NCI-H2107 (cell line): ENCODE measurements around the gene RALA.

Experiments
- DNase-seq: peaks from one replicate; lab custom pipeline; 2025; lab: John Stamatoyannopoulos, UW

The RALA gene

DNA sequence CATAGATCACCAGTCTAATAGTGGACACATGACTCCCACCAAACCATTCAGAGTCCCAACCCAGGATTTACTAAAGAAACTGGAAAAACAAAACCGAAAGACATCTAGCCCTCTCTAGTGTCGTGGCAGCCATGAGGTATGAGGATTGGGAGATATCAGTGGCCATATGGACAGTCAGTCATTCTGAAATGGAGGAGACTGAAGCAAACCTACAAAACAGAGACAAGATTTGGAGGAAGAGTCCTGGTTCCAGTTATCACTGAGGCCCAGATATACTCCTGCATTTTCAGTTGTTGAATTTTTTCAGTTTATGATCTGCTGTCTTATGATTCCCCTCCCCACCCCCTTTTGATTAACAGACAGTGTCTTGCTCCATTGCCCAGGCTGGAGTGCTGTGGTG is 9.1 kb upstream of the RALA start:
- DNase-seq = no peak

DNA sequence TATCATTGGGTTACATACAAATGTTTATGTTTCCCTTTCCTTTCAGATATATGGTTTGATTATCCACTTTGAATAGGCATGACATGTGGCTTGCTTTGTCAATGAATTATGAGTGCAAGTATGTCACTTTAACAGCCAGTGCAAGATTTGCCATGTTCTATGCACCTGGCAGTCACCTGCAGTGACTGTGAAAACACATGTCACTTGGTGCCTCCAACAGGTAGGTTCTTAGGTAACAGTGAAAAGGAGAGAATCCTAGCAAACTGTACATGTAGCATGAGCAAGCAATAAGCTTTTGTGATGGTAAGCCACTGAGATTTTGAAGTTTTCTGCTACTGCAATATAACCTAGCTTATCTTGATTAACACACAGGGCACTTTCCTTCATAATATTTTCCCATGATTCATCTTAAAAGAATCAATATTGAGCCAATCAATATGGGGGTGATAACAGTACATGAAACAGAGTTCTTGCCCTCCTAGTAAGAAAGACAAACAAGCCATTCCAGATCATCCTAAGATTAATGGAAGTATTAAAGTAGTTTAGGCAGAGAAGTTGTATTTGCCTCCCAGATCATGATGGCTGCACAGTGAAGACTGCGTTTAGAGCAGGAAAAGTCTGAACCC is 7.9 kb upstream of the RALA start:
- DNase-seq = no peak

DNA sequence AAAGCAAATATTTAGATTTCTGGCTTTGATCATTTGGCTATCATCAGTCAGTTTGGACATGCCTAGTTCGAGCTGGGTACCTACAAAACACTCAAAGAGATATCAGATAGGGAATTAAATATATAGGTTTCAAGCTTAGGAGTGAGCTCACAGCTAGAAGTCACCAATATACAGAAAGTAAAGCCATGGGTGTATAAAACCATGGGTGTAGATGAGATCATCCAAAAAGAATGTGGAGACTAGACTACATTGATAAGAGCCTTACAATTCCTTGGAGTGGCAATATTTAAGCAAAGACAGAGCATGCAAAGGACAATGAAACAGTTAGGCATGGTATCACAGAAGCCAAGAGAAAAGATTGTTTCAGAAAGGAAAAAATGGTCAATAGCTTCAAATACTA is 7.2 kb upstream of the RALA start:
- no peak for DNase-seq

DNA sequence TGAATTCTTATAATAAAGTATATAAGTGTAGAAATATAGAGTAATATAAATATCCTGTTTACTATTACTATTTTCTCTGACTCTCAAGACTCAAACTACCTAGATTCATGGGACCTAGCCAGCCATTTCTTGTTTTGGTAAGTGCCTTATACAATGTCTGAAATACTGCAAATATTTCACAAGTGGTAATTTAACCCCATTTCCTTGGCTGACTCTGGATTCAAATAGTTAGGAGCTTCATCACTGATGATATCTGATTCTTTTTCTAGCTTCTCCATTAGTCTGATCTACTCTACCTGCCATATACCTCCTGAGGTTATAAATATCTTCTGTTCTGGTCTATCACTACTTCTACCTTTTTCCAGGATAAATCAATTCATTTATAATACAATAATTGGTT is 6.4 kb upstream of the RALA start:
- no peak for DNase-seq

DNA sequence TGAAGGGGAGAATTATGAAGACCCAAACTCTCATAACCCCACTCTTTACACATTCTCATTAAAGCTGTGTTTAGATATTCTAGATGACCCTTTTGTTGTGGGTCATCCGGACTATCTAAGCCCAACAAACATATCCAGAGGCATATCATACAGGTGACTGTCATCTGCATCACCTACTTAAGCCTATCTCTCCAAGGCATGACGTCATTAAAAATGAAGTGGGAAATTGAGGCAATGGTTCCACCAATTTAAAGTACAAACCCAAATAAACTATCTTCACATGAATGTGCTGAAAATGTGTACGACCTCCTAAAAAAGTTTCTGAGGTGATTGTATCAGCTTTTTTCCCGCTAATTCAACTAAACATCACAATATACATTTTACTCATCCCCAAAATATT is 4.5 kb upstream of the RALA start:
- DNase-seq = no peak

DNA sequence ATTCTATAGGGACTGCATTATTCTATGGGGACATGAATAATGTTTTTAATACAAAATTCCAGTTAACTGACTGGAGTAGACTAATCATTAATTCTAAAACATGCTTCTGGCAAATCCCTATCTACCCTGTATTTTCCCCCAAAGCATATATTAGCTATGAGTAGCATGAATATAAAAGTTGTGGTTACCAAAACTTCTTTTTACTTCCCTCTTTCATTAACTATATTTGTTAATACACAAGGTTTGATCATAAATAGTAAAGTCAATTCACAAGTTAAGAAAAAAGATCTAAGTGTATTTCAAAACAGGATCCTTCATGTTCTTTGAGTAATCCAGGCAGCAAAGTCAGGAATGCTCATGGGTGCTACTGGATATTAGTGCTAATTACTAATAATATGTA is 2.9 kb upstream of the RALA start:
- DNase-seq = no peak

DNA sequence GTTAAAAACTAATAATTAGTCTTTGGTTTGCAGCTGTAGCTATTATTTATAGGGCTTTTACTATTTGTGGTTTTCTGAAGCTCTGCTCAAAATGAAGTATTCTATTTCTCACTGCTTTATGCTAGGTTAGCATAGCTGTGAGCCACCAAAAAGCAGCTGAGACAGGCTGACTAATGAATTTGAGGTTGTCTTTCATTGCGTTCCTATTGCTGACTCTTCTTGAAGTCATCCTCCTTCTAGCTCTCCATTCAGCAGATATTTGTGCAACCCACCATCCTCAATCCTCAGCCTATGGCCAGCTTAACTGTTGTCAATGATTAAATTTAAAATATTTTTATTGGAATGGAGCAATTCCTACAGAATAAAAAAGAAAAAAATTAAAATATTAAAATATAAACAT is 2.1 kb upstream of the RALA start:
- DNase-seq = no peak

DNA sequence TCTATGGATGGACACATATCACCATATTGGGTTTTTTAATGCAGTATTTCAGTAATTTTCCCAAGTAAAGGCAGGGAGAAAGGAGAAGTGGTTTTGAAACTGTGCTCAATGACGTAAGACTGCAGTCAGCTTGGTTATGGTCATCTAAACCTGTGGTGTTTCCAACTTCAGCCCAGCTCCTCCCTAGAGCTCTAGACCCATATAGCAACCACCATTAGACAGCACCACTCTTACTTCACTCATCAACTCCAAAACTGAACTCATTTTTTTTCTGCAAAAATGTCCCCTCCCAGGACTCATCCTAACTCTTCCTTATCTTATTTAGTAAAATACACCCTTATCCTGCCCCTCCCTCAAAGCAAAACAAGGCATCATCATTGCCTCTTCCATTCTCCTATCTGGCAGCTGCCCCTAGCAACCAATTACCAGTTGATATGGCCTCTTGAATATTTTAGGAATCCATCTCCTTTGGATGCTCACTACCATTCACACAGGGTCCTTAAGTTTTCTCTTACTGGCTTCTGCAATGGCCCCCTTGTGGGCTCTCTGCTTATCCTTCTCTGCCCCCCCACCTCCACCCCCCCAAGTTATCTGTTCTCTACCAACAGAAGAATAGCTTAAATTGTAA is 1.5 kb upstream of the RALA start:
- no peak for DNase-seq

DNA sequence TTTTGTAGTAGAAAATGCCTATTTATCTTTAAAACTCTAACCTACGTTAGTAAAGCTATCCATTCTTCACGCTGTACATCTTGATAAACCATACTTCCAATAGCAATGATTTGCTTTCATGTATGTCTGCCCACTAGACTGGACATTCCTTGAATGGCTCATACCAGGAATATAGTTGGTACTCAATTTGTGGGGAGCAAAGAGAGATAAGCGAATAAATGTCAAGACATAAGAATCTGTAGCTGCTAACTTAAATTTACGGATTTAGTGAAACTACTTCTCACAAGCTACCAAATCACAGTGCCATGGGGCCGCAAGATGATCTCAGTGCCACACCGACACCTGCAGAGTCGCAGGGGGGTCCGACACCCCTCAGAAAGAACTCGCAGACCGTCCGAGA is 763 bp upstream of the RALA start:
- DNase-seq = no peak

DNA sequence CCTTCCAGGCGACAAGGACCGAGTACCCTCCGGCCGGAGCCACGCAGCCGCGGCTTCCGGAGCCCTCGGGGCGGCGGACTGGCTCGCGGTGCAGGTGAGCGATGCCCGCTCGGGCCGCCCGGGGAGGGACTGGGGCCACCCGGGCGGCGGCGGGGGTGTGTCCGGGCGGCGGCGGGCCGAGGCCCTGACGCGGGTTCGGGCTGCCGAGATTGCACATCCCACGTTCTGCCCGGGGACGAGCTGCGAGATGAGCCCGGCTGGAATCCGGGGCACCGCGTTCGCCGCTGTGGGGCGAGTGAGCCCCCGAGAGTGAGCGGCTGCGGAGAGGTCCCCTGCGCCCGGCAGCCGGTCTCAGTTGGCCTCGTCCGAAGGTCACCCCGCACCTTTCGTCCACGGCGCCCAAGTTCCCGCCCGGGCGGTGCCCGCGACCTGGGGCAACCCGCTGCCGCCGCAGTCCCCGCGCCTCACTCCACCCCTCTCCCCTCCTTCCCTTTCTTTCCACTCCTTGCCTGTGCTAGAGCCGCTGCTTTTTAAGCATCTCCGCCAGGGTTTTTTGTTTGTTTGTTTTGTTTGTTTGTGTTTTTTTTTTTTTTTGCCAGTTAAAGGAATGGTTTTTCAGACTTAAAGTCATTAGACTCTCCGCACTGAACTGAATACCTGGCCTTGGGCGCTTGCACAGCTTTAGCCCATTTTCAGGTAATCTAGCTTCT is 515 bp downstream of the RALA start:
- no peak for DNase-seq

DNA sequence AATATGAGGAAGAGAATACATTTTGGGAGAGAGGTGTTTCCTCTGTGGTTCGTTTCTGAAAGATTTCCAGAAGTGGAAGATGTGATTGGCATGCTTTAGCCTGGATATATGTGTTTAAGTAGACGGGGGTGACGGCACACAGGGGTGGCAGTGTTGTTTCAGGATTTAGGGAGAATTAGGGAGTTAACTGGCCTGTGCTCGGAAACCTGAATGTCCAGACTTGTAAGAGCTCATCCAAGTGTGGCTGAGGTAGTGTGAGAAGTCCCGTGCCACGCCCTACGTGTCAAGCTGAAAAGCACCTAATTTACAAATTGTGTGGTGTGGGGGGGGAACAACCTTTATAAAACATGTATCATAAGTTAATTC is 1.1 kb downstream of the RALA start:
- DNase-seq = no peak

DNA sequence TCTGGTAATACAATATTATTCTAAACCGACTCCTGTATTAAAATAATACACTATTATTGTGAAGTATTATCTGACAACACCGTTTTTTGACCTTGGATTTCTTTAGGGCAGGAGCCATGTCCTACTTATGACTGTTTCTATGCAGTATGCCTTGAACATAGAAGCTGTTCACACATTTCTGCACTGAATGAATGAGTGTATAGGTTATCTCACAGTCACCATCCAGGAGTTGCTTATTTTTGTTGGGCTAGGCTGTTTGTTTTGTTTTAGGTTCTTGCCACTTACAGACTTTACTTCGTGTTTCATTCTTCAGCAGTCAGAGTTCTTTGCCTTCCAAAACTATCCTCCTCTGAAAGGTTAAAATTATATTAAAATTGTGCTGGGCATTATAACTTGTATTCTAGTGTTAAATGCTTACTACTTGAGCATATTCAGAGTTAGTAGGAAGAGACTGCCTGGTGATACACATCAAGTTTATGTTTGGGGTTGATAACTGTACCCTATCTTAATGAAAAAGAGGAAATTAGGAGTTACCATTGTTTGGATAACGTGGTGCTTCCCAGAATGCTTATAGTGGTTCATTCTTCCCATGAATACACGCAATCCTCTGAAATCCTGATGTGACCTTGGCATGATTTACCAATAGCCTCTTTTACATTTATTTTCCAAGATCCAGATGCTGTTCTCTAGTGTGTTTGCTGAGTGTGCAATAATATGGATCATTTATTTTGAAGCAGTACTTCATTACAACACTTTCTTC is 1.7 kb downstream of the RALA start:
- DNase-seq = no peak

DNA sequence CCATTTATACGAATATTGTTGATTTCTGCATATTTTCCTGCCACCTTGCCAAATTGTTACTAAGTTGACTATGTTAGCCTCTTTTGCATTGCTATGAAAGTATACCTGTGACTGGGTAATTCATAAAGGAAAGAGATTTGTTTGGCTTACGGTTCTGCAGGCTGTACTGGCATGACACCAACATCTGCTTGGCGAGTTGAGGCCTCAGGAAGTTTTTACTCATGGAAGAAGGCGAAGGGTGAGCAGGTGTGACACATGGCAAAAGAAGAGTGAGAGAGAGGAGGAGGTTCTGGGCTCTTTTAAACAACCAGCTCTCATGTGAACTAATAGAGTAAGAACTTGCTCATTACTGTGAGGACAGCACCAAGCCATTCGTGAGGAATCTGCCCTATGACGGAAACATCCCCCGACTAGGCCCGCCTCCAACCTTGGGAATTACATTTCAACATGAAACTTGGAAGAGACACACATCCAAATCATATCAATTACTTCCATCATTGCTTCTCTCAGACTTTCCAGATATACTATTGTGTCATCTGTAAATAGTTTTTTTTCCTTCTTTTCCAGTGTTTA is 8.4 kb downstream of the RALA start:
- no peak for DNase-seq

DNA sequence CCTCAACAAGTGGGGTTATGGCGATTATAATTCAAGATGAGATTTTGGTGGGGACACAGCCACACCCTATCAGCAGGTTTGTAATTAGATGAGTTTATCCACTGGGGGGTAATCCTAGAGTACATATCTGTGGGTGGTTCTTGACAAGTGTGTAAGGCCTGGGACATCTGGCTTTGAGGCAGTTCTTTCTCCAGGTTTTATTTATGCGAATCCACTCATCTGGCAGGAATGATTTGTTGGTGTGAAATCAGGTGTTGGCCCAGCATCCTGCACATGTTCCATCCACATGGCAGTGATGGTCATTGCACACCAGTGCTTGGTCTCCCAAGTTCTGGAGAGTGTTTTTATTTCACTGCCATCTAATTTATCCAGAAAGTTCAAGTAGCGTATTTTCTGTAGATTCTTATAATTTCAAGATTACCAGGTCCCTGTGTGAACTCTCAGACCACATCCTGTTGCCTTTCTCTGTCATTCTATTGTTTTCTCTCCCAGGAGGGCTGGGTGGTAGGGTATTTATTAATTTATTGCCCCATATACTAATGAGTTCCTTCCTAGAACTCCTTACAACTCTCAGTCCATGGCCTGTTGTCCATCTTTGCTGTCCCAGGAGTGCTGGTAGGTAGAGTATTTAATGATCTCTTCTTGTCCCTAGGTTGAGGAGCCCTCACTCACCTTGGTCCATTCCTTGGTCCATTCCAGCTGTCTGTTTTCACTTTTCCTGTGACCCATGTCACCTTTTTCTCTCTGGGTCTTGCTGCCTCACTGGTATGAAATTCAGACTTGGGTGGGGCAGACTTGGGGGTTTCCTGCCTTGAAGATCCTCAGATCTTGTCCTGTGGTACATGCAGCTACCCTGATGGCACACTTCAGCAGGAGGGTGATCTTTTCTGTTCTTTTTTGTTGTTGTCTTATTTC is 10.4 kb downstream of the RALA start:
- no peak for DNase-seq

DNA sequence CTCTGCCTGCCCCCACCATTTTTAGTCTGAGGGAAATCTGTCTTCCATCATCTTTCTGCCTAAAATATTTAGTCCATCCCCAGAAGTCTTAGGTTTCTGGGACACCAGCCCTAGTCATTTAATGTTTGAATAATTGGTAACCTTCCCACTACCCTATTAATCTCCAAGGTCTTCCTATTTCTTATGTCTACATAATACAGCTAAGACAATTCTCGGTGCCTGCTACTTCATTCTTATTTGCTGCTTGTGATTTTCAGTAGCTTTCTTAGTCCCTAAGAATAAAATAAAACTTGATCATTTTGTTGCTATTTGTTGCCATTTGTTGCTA is 11.1 kb downstream of the RALA start:
- no peak for DNase-seq

DNA sequence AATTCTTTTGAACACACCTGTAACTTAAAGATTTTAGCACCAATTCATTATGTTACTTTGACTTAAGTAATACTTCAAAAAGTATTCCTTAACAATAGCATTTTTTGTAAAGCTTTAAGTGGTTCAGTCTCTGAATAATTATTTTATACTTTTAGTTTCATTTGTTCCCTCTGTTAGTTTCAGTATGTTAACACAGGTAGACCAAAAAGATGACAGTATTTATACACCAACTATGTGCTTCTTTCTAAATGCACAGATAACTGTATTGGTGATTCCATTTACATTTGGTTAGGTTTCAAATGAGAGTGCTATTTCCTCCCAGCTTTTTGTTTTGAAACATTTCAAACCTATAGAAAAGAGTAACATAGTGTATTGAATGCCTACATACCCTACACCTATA is 14.0 kb downstream of the RALA start:
- DNase-seq = no peak

DNA sequence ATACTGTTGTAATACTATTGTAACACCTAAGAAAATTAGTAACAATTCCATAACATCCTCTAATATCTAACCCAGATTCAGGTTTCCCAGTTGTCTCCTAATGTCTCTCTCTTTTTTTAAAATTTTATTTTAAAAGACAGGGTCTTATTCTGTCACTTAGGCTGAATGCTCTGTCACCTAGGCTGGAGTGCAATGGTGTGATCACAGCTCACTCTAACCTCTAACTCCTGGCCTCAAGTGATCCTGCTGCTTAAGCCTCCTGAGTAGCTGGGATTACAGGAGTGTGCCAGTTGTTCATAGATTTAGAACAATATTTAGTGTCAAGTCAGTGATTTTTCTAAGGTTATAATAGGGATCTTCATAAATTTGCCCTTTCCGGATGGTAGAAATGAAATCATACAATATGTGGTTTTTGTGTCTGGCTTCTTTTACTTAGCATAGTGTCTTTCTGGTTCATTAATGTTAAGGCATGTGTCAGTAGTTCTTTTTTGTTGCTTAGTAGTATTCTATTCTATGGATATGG is 14.7 kb downstream of the RALA start:
- no peak for DNase-seq

DNA sequence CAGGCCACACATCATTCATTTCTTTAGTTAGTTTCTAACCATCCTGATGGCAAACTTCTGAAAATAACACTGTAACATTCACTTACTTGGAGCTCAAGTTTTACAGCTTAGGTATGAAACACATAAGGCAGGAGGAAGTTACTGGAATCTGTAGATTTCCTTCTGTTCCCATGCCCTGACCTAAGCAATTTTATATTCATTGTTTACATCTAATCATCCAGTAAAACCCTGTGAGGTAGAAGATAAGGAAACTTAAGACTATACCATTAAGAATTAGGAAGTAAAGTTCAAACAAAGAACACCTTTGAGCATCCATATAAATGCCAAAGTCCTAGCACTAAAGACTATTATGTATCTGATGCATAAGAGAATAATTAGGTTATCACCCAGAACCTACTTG is 19.5 kb downstream of the RALA start:
- DNase-seq = no peak

DNA sequence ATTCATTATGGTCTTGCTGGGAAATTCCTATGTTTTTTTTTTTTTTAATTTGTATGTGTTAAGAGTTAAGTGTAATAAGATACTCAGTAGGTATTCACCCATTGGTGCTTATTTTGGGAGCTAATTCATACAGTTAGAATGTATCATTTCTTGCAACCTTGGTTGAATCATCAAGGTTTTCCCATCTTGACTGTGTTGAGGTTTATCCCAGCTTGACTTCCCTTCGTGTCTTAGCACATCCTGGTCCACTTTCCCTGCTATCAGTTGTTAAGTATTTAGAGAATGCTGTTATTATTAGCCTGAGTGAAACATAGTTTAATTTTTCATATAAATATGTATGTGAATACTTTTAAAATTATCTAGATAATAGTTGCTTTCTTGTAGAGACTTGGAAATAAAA is 20.8 kb downstream of the RALA start:
- no peak for DNase-seq

DNA sequence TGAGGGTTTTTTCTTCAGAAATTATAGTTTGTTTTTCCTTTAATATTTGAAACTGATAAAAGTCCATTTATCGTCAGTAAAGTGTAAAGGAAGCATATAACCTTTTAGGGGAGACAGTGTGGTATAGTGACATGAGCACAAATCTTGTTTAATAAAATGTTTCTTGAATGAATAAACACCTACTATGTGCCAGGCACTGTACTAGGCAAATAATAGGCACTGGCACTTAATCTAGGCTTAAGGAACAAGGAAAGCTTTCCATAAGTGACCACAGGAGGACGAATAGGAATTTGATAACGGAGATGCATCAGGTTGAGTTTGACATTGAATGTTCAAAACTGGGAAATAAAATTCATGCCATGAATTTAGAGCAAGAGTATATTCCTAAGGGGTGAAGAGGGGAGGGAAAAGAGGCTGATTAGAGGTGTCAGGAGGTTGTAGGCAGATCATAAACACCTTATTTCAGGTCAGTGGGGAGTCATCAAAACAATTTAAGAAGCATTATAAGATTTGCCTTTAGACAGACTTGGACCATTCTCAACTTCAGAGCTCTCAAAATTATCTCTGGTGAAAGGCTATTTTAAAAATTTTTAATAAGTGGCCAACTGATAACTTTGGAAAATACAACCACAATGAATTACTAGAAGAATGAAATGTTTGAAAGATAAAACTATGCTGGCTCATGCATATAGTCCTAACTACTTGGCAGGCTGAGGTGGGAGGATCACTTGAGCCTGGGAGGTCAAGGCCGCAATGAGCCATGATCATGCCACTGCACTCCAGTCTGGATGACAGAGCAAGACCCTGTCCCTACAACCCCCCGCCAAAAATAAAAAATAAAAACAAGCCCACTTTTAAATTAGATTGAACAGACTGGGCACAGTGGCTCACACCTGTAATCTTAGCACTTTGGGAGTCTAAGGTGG is 22.4 kb downstream of the RALA start:
- DNase-seq = no peak
